A549 (cell line): ENCODE measurements around the gene NRXN2. TPM values are rescaled to one million over a fixed set of nuclear protein-coding genes. Genes with fewer than 3 reads are reported as not detected.

Experiments used
- ATAC-seq, 2 experiments: fragments of 200-7000 bp in 1 of 2; fragments of >200 bp in 1 of 2; cut with Nextera tagmentation in 1 of 2; cut with Tn5 transposase in 1 of 2; 3 replicates each; pipeline versions ENCODE4 v1.8.0 to v1.9.1; 2018 to 2020; ENCODE audit warnings: mild to moderate bottlenecking in 1 of 2, moderate library complexity in 1 of 2
- CTCF ChIA-PET: fragments of 300-600 bp; sonication (Branson Sonifier 250); formaldehyde crosslinking; extraction: SDS; loops from one replicate; lab custom pipeline; 2021; ENCODE audit warnings: antibody characterized with exemption, inconsistent platforms; lab: Yijun Ruan, JAX
- POLR2A ChIA-PET: fragments of 350-600 bp; formaldehyde crosslinking; extraction: SDS; loops from one replicate; lab custom pipeline; 2021; ENCODE audit warnings: antibody characterized with exemption, inconsistent platforms; lab: Yijun Ruan, JAX
- DNase-seq, 2 experiments: peaks; one replicate each; pipeline versions ENCODE4 v3.0.0 to v3.0.0-alpha.2; 2011 to 2016; ENCODE audit warnings: low read depth in 1 of 2, low spot score in 1 of 2
- FAIRE-seq: peaks from 2 replicates; lab custom pipeline; 2011; peaks lifted over from hg19 to GRCh38; lab: Jason Lieb, UNC
- H3K27ac ChIP-seq, 2 experiments: fragments of >200 bp; sonication (Bioruptor Twin); formaldehyde crosslinking; 3 replicates each; pipeline ENCODE4 v1.5.1; 2016 to 2017
- H3K4me1 ChIP-seq: fragments of >200 bp; sonication (Bioruptor Twin); formaldehyde crosslinking; 3 replicates; pipeline ENCODE4 v1.6.1; 2016
- H3K4me2 ChIP-seq: fragments of >200 bp; sonication (Bioruptor Twin); formaldehyde crosslinking; 3 replicates; pipeline ENCODE4 v1.6.1; 2016
- H3K4me3 ChIP-seq: fragments of >200 bp; sonication (Bioruptor Twin); formaldehyde crosslinking; 3 replicates; pipeline ENCODE4 v1.5.1; 2016
- H3K9me3 ChIP-seq: fragments of >200 bp; sonication (Bioruptor Twin); formaldehyde crosslinking; 3 replicates; pipeline ENCODE4 v1.6.1; 2016
- CBX2 ChIP-seq: fragments of 200-600 bp; sonication (generic); IDR thresholded peaks from 2 replicates; pipeline ENCODE4 v1.6.1; 2016; ENCODE audit warnings: low read depth, mild to moderate bottlenecking, borderline replicate concordance
- EHF ChIP-seq: fragments of 250-450 bp; sonication (Bioruptor Pico); IDR thresholded peaks from 2 replicates; pipeline ENCODE4 v1.5.0; 2020; ENCODE audit warnings: mild to moderate bottlenecking
- EHMT2 ChIP-seq: fragments of 200-600 bp; sonication (generic); IDR thresholded peaks from 2 replicates; pipeline ENCODE4 v1.6.1; 2016; ENCODE audit warnings: antibody characterized with exemption, low read depth, mild to moderate bottlenecking, moderate library complexity
- EP300 ChIP-seq, 2 experiments: fragments of >200 bp; sonication (Bioruptor Twin); formaldehyde crosslinking; IDR thresholded peaks; 2 replicates in 1 of 2; 3 replicates in 1 of 2; pipeline ENCODE4 v1.6.1; 2016 to 2017
- HEYL ChIP-seq: fragments of 250-450 bp; sonication (Bioruptor Pico); IDR thresholded peaks from 2 replicates; pipeline ENCODE4 v1.8.0; 2021; ENCODE audit warnings: mild to moderate bottlenecking, moderate library complexity
- HOXB5 ChIP-seq: fragments of 250-450 bp; sonication (Bioruptor Pico); IDR thresholded peaks from 2 replicates; pipeline ENCODE4 v1.5.0; 2020; ENCODE audit warnings: mild to moderate bottlenecking, moderate library complexity
- KDM5A ChIP-seq: fragments of 200-600 bp; sonication (generic); IDR thresholded peaks from 2 replicates; pipeline ENCODE4 v1.6.1; 2016; ENCODE audit warnings: antibody characterized with exemption, mild to moderate bottlenecking
- NFE2L2 ChIP-seq: fragments of 150-350 bp; conservative IDR thresholded peaks from 2 replicates; pipeline ENCODE4 v1.6.1; 2014; ENCODE audit warnings: low read length
- PHF8 ChIP-seq: fragments of 200-600 bp; sonication (generic); IDR thresholded peaks from 2 replicates; pipeline ENCODE4 v1.6.1; 2016; ENCODE audit warnings: low read depth, mild to moderate bottlenecking, antibody characterized with exemption, moderate library complexity, borderline replicate concordance
- RFX5 ChIP-seq: fragments of 450-650 bp; IDR thresholded peaks from 2 replicates; pipeline ENCODE4 v1.7.1; 2014; ENCODE audit warnings: antibody characterized with exemption, mild to moderate bottlenecking, moderate library complexity
- RNF2 ChIP-seq: fragments of 200-600 bp; sonication (generic); IDR thresholded peaks from 2 replicates; pipeline ENCODE4 v1.6.1; 2016; ENCODE audit warnings: low read depth, mild to moderate bottlenecking, antibody characterized with exemption, moderate library complexity, borderline replicate concordance
- SMC3 ChIP-seq: fragments of >200 bp; sonication (Bioruptor Twin); formaldehyde crosslinking; IDR thresholded peaks from 3 replicates; pipeline ENCODE4 v1.6.1; 2018; ENCODE audit warnings: inconsistent platforms
- TP53 ChIP-seq: fragments of 250-450 bp; sonication (Bioruptor Pico); IDR thresholded peaks from 2 replicates; pipeline ENCODE4 v1.5.0; 2021; ENCODE audit warnings: mild to moderate bottlenecking, moderate library complexity
- ZC3H11A ChIP-seq: fragments of 450-650 bp; IDR thresholded peaks from 2 replicates; pipeline ENCODE4 v1.6.1; 2014; ENCODE audit warnings: antibody characterized with exemption, mild to moderate bottlenecking
- ZNF302 ChIP-seq: fragments of 250-450 bp; sonication (Bioruptor Pico); IDR thresholded peaks from 2 replicates; pipeline ENCODE4 v1.9.0; 2021; ENCODE audit warnings: inconsistent platforms, mild to moderate bottlenecking, moderate library complexity
- WGBS: methylation state at CpG from one replicate; pipeline ENCODE4 v1.1.6; 2017; ENCODE audit errors: missing lambda C conversion rate; 5-methylcytosine and 5-hydroxymethylcytosine counted together
- polyA plus RNA-seq, 4 experiments: library from polyadenylated mRNA; depleted of rRNA in 3 of 4; stranded (reverse); fragments of >200 nt; fragmentation: RNase III in 1 of 4; extraction: RNeasy Plus Mini Kit Qiagen cat#74134 plus additional on column Dnase treatment in 1 of 4; gene quantifications; 2 replicates in 3 of 4; 3 replicates in 1 of 4; pipeline ENCODE4 v1.2.3, GENCODE V29; 2011 to 2017
- TF ChIP-seq, protein P1 (sequence below): IDR thresholded peaks from 2 replicates; pipeline ENCODE4 v1.6.1; 2012
- TF ChIP-seq, protein P2 (sequence below): fragments of >200 bp; sonication (Bioruptor Twin); formaldehyde crosslinking; IDR thresholded peaks from 3 replicates; pipeline ENCODE4 v1.6.1; 2016
- TF ChIP-seq, protein P3 (sequence below): fragments of 450-650 bp; IDR thresholded peaks from 2 replicates; pipeline ENCODE4 v1.6.1; 2014; ENCODE audit warnings: antibody characterized with exemption
- TF ChIP-seq, protein P4 (sequence below): fragments of 200-600 bp; sonication (generic); IDR thresholded peaks from 2 replicates; pipeline ENCODE4 v1.6.1; 2016; ENCODE audit warnings: antibody characterized with exemption, mild to moderate bottlenecking, moderate library complexity
- TF ChIP-seq, protein P5 (sequence below): fragments of 150-350 bp; IDR thresholded peaks from 2 replicates; pipeline ENCODE4 v1.6.1; 2014; ENCODE audit warnings: low read depth, mild to moderate bottlenecking, low read length

Gene NRXN2
- polyA plus RNA-seq, 2 of the 4 experiments (the other 2 are of a cell fraction), result 0.04 TPM; not detected in 1

DNA sequence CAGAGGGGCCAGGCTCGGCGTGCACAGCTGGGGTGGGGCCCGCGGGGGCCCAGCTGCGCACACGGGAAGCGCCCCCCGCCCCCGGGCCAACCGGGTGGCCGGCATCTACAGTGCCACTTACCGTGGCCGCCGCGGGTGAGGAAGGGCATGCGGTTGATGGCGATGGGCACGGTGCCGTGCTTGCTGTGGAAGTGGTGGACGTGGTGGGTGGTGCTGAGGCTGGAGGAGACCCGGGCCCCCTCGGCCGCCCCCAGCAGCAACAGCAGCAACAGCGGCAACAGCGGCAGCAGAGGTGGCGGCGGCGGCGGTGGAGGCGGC lies 80.6 kb downstream of the NRXN2 start (continued):
- TF ChIP-seq, protein P1, sequence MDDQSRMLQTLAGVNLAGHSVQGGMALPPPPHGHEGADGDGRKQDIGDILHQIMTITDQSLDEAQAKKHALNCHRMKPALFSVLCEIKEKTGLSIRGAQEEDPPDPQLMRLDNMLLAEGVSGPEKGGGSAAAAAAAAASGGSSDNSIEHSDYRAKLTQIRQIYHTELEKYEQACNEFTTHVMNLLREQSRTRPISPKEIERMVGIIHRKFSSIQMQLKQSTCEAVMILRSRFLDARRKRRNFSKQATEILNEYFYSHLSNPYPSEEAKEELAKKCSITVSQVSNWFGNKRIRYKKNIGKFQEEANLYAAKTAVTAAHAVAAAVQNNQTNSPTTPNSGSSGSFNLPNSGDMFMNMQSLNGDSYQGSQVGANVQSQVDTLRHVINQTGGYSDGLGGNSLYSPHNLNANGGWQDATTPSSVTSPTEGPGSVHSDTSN, result no peak
- TF ChIP-seq RNF2 (no peak), EHF (CRISPR knock-in tag) (no peak)

DNA sequence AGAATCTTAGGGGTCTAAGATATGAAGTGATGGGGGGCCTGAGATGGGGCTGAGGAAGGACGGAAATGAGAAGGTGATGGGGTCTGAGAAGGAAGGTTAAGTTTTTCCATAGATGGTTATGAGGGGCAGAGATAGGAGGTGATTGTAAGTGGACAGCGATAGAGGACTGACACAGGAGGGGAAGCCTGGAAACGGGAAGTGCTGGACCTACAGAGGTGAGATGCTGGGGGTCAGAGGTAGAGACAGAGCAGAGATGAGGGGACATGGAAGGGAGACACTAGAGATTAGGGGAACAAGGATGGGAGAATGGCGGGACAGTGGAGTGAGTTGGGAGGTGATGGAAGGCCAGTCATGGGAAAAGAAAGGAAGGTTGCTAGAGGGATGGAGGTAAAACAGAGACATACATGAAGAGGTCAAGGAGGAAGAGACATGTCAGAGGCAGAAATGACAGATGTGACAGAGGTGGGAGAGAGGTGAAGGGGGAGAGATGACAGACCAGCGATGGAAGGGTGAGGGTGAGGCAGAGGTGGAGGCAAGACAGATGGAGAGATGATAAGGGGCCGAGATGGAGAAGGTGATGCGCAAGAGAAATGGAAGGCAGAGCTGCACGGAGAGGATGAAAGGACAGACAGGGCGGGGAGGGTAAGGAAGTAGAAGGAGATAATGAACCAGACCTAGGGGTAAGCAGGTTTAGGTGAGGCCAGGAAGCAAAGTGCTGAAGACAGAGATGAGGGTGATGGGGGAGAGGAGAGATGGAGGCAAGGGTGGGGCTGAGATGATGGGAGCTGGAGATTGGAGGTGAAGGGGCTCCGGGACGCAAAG lies 81.2 kb downstream of the NRXN2 start:
- Histone ChIP-seq H3K4me2 (no peak overlapping the region), H3K9me3 (no peaks in the 10 kb centered on the region), H3K4me3 (no peak overlapping the region), H3K27ac (no peak overlapping the region), H3K4me1 (peaks cover 11% of the 10 kb centered on the region; the same call in 1 of the 3 replicates)
- CTCF ChIA-PET, result interaction anchor here (0.9 to 1.6 kb wide), 2 partner anchors 9 to 13 kb away, joined by 4 to 6 read pairs; no protein-coding TSS in a partner anchor
- FAIRE-seq (no peak), ATAC-seq (no peak), DNase-seq (no peak)
- POLR2A ChIA-PET, result no interaction called here
- WGBS, result 48% methylated on average over 11 of the region's 11 CpGs
- TF ChIP-seq SMC3, result no peak
- TF ChIP-seq, protein P2, sequence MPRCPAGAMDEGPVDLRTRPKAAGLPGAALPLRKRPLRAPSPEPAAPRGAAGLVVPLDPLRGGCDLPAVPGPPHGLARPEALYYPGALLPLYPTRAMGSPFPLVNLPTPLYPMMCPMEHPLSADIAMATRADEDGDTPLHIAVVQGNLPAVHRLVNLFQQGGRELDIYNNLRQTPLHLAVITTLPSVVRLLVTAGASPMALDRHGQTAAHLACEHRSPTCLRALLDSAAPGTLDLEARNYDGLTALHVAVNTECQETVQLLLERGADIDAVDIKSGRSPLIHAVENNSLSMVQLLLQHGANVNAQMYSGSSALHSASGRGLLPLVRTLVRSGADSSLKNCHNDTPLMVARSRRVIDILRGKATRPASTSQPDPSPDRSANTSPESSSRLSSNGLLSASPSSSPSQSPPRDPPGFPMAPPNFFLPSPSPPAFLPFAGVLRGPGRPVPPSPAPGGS, result no peak
- no peak for TF ChIP-seq CBX2
- no peak for TF ChIP-seq ZNF302 (CRISPR knock-in tag)
- TF ChIP-seq ZC3H11A, result no peak
- TF ChIP-seq EHMT2, result no peak
- TF ChIP-seq, protein P3, sequence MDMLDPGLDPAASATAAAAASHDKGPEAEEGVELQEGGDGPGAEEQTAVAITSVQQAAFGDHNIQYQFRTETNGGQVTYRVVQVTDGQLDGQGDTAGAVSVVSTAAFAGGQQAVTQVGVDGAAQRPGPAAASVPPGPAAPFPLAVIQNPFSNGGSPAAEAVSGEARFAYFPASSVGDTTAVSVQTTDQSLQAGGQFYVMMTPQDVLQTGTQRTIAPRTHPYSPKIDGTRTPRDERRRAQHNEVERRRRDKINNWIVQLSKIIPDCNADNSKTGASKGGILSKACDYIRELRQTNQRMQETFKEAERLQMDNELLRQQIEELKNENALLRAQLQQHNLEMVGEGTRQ, result no peak
- no peak for TF ChIP-seq NFE2L2
- no peak for TF ChIP-seq RFX5
- TF ChIP-seq HEYL, result no peak
- TF ChIP-seq EP300 (IDR thresholded peaks at IDR 0.05), result no peak
- TF ChIP-seq RNF2, result no peak

DNA sequence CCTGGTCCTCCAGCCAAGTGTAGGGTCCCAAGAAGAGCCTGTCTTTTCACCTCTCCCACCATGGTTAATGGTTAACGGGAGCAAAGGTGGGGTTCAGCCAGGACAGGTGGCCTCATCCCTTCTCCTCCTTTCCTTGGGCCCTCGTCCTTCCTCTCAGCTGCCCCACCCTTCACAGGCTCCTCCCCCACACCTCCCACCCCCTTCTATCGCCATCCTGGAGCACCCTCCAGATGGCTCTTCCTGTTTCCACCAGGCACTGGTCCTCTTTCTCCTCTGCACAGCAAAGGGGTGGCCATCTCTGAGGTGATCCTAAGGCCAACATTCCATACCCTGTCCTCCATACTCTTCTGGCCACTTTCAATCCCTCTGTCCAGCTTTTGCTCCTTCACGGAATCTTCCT lies 83.1 kb downstream of the NRXN2 start:
- CTCF ChIA-PET, result interaction anchor here (0.8 to 2.8 kb wide), 4 partner anchors 8 to 102 kb away, joined by 3 to 33 read pairs (median 3); no protein-coding TSS in a partner anchor
- no peak for ATAC-seq

More for the DNA sequence above, 83.1 kb downstream of the NRXN2 start:
- peaks cover 11% of the 10 kb centered on the region; the same call in 1 of the 3 replicates for H3K4me1 ChIP-seq
- FAIRE-seq (no peak), DNase-seq (no peak)
- WGBS, result 44% methylated on average over 4 of the region's 4 CpGs
- no peak overlapping the region for H3K27ac ChIP-seq
- TF ChIP-seq, protein P2, result no peak
- TF ChIP-seq EHF (CRISPR knock-in tag), result no peak
- no peak for TF ChIP-seq HOXB5
- TF ChIP-seq, protein P4, sequence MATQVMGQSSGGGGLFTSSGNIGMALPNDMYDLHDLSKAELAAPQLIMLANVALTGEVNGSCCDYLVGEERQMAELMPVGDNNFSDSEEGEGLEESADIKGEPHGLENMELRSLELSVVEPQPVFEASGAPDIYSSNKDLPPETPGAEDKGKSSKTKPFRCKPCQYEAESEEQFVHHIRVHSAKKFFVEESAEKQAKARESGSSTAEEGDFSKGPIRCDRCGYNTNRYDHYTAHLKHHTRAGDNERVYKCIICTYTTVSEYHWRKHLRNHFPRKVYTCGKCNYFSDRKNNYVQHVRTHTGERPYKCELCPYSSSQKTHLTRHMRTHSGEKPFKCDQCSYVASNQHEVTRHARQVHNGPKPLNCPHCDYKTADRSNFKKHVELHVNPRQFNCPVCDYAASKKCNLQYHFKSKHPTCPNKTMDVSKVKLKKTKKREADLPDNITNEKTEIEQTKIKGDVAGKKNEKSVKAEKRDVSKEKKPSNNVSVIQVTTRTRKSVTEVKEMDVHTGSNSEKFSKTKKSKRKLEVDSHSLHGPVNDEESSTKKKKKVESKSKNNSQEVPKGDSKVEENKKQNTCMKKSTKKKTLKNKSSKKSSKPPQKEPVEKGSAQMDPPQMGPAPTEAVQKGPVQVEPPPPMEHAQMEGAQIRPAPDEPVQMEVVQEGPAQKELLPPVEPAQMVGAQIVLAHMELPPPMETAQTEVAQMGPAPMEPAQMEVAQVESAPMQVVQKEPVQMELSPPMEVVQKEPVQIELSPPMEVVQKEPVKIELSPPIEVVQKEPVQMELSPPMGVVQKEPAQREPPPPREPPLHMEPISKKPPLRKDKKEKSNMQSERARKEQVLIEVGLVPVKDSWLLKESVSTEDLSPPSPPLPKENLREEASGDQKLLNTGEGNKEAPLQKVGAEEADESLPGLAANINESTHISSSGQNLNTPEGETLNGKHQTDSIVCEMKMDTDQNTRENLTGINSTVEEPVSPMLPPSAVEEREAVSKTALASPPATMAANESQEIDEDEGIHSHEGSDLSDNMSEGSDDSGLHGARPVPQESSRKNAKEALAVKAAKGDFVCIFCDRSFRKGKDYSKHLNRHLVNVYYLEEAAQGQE, result no peak
- no peak for TF ChIP-seq PHF8
- TF ChIP-seq KDM5A, result no peak
- TF ChIP-seq TP53 (CRISPR knock-in tag), result no peak
- TF ChIP-seq, protein P5, sequence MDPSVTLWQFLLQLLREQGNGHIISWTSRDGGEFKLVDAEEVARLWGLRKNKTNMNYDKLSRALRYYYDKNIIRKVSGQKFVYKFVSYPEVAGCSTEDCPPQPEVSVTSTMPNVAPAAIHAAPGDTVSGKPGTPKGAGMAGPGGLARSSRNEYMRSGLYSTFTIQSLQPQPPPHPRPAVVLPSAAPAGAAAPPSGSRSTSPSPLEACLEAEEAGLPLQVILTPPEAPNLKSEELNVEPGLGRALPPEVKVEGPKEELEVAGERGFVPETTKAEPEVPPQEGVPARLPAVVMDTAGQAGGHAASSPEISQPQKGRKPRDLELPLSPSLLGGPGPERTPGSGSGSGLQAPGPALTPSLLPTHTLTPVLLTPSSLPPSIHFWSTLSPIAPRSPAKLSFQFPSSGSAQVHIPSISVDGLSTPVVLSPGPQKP, result no peak
- TF ChIP-seq NFE2L2, result no peak
- TF ChIP-seq ZNF302 (CRISPR knock-in tag), result no peak
- H3K4me3 ChIP-seq, result no peak overlapping the region
- POLR2A ChIA-PET, result no interaction called here
- H3K9me3 ChIP-seq, result no peaks in the 10 kb centered on the region
- no peak overlapping the region for H3K4me2 ChIP-seq
